Skin of body (tissue), 2 donors: ENCODE measurements around the gene EWSR1. TPM values are rescaled to one million over a fixed set of nuclear protein-coding genes. Genes with fewer than 3 reads are reported as not detected.
A peak's percentile ranks its signal among the peaks of the same experiment; 100 is the strongest.

Experiments used
- DNase-seq: peaks from one replicate; lab custom pipeline; 2025; lab: John Stamatoyannopoulos, UW
- total RNA-seq: library from RNA; depleted of rRNA; stranded (reverse); fragments of >200 nt; gene quantifications from one replicate; pipeline ENCODE4 v1.2.3, GENCODE V29; 2014

EWSR1 gene
- total RNA-seq, 1 donor from 2014 or later, result 117 TPM

DNA sequence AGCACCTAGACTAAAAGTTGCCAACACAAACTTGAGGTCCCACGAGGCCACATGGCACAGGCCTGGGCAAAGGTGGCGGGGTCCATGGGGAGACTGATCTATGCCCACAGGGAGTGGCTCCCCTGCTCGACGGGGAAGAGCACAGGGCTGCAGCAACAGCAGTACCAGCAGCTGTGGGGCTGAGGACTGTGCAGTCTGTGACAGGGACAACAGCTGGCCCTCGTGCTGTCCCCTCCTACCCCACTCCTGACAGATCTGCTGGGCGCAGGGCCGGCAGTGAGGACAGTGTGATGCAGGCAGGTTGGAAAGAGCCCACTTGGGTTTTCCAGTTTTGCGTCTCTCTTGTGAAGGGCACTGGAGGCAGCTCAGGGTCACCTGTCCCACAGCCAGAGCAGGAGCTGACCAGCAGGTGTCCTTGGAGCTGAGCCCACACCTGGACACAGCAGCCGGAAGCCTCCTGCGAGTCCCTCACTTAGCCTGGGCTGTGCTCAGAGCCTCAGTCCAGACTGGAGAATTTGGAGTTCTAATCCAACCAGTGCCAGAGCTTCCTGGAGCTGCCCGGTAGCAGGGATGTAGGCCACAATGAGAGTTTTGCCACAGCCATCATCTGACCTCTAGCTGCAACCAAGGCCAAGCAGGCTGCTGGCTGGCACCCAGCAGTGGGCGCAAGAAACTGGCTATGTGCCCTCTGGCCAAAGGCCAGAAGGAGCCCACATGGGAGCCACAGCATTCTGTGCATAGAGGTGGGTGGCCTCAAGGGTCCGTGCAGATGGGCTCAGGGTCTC lies 34.8 kb downstream of the EWSR1 start:
- no peak for DNase-seq

GRCh38 chr22:29305836-29306174 lies 37.7 kb downstream of the EWSR1 start:
- no peak for DNase-seq

GRCh38 chr22:29306175-29306834 lies 38.2 kb downstream of the EWSR1 start, which contains the start of gene GAS2L1:
TSS of gene GAS2L1 (plus strand) at chr22:29306650. CDS start at chr22:29308106, 1,456 bp downstream.
- DNase-seq, result peak; percentile 84

- peak; percentile 67 for DNase-seq
Observed at GRCh38 chr22:29306835-29307595, 38.9 kb downstream of the EWSR1 start.

DNA sequence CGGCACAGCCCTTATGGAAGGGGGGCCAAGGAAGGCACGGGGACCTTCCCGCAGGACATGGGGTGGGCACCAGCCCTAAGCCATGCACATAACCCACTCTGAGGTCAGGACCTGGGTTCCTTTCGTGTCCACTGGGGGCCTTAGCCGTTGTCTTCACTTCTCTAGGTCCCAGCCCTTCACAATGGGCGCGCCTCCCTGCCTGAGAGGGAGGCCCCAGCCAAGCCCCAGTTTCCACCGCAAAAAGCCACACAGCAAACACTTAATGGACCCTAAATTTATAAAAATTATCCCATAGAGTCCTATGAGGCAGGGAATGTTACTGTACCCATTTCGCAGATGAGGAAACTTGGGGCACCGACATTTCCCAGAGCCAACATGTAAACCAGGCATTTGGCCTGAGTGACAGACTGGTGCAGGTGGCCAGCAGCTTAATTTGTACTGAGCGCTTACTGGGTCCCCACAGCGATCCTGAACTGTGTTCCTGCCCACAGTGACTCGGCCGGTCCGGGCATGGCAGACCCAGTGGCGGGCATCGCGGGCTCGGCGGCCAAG lies 39.6 kb downstream of the EWSR1 start:
- DNase-seq, result no peak

DNA sequence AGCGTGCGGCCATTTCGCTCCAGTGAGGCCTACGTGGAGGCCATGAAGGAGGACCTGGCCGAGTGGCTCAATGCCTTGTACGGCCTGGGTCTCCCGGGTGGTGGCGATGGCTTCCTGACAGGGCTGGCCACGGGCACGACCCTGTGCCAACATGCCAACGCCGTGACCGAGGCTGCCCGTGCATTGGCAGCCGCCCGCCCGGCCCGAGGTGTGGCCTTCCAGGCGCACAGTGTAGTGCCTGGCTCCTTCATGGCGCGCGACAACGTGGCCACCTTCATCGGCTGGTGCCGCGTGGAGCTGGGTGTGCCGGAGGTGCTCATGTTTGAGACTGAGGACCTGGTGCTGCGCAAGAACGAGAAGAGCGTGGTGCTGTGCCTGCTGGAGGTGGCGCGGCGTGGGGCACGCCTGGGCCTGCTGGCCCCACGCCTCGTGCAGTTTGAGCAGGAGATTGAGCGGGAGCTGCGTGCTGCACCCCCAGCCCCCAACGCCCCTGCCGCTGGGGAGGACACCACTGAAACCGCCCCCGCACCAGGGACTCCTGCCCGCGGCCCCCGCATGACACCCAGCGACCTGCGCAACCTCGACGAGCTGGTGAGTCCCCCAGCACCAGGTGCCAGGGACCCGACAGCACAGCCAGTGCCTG lies 40.2 kb downstream of the EWSR1 start:
- DNase-seq, result no peak

DNA sequence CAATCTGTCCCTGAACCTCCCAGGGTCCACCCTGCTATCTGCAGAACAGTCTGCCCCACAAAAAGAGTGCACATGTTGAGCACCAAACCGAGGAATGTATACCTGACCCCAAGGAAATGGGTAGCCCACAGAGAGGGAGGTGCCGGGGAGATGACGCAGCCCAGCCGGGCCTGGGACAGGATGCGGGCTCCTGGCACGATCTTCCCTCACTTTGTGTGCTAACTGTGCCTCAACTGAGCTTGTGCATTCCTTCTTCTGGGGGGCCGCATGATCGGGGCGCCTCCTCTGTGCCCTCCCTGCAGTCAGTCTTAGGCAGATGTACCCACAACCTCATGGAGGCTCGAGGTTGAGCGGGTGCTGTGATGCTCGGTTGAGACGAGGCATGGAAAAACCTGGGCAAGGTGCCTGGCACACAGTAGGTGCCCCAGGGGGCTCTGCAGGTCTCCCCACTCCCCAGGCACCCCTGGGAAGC lies 40.8 kb downstream of the EWSR1 start:
- no peak for DNase-seq

GRCh38 chr22:29309332-29310064 lies 41.4 kb downstream of the EWSR1 start:
- DNase-seq, result no peak

- DNase-seq, result no peak
Observed at GRCh38 chr22:29310065-29310862, 42.2 kb downstream of the EWSR1 start.

GRCh38 chr22:29310863-29311339 lies 42.8 kb downstream of the EWSR1 start:
- peak; percentile 91 for DNase-seq

GRCh38 chr22:29311464-29312217 lies 43.6 kb downstream of the EWSR1 start:
- DNase-seq, result no peak

- DNase-seq, result no peak
Observed at GRCh38 chr22:29312218-29313125, 44.4 kb downstream of the EWSR1 start.

GRCh38 chr22:29313126-29313575 lies 45.1 kb downstream of the EWSR1 start:
- DNase-seq, result peak; percentile 24

DNA sequence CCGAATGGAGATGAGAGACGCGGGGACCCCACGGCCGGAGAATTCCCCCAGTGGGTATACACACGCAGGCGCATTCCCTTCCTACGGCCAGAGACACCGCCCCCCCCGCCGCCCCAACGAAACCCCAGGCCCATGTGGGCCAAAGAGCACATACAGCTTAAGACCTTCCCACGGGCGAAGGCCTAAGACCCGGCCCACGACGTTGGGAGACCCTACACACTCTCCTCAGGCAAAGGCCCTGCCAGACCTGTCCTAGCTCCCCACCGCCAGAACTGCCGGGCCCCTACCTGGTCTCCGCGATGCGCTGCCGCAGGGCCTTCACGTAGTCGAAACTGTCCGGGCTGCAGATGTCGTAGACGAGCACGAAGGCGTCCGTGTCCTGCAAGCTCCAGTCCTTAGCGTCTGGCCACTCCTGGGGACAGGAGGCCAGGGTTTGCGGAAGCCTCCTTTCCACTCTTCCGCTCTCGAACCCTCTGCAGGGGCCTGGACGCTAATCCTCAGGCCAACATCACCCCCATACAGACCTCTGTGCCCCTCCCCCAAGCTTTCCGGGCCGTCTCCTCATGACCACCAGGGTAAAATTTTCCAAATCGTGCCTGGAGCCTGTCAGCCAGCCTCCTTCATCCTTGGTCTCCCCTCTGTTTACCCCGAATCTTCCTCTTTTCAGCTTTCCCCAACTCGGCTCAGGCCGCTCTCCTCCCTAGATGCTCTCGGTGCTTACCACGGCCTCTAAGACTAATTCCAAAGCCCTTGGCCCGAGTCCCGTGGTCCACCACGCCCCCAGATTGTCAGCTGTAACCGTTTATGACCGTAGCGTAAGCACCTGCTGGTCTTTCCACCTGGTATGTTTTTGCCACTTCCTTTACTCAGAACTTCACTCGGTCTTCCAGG lies 45.8 kb downstream of the EWSR1 start:
- DNase-seq, result no peak

- DNase-seq, result no peak
Observed at GRCh38 chr22:29314537-29315285, 46.6 kb downstream of the EWSR1 start.
